SK-N-SH treated with all-trans-retinoic acid at 6 μM for 48 hours (cell line): Measurements from ENCODE around the gene KRT35.

Experiments
- CSRNP3 ChIP-seq: fragments of 250-450 bp; sonication (Bioruptor Pico); IDR thresholded peaks from 2 replicates; pipeline ENCODE4 v1.5.1; 2021; ENCODE audit warnings: mild to moderate bottlenecking, moderate library complexity
- OSR1 ChIP-seq: fragments of 250-450 bp; sonication (Bioruptor Pico); IDR thresholded peaks from 2 replicates; pipeline ENCODE4 v1.8.0; 2022; ENCODE audit warnings: moderate library complexity, mild to moderate bottlenecking, inconsistent platforms
- TCF4 ChIP-seq: fragments of 250-450 bp; sonication (Bioruptor Pico); IDR thresholded peaks from 2 replicates; pipeline ENCODE4 v1.8.0; 2021; ENCODE audit warnings: mild to moderate bottlenecking, moderate library complexity, borderline replicate concordance
- ZNF8 ChIP-seq: fragments of 450-650 bp; formaldehyde crosslinking; IDR thresholded peaks from 2 replicates; pipeline ENCODE4 v1.5.0; 2020; ENCODE audit warnings: mild to moderate bottlenecking, moderate library complexity
- TF ChIP-seq, protein P1 (sequence below): fragments of 250-450 bp; sonication (Bioruptor Pico); IDR thresholded peaks from 2 replicates; pipeline ENCODE4 v1.5.1; 2020; ENCODE audit warnings: low read depth, mild to moderate bottlenecking, moderate library complexity

- TF ChIP-seq ZNF8: no peak
- no peak for TF ChIP-seq TCF4
- TF ChIP-seq, protein P1, sequence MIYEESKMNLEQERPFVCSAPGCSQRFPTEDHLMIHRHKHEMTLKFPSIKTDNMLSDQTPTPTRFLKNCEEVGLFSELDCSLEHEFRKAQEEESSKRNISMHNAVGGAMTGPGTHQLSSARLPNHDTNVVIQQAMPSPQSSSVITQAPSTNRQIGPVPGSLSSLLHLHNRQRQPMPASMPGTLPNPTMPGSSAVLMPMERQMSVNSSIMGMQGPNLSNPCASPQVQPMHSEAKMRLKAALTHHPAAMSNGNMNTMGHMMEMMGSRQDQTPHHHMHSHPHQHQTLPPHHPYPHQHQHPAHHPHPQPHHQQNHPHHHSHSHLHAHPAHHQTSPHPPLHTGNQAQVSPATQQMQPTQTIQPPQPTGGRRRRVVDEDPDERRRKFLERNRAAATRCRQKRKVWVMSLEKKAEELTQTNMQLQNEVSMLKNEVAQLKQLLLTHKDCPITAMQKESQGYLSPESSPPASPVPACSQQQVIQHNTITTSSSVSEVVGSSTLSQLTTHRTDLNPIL: no peak
- no peak for TF ChIP-seq CSRNP3 (CRISPR knock-in tag)
- TF ChIP-seq OSR1 (CRISPR knock-in tag): no peak
Observed at GRCh38 chr17:41513168-41513547, 32.2 kb upstream of the KRT35 start.
